Right atrium auricular region (tissue), 2 donors: ENCODE data around the gene PRKCE. TPM values are rescaled to one million over a fixed set of nuclear protein-coding genes. Genes with fewer than 3 reads are reported as not detected.

Source experiments
- DNase-seq: peaks from one replicate; pipeline ENCODE4 v3.0.0-alpha.2; 2019; ENCODE audit warnings: low spot score
- H3K27ac ChIP-seq, 2 donors: fragments of 200-600 bp; sonication (generic); 1 replicate in 1 of 2; 2 replicates in 1 of 2; pipeline ENCODE4 v1.5.1; 2016 to 2019
- H3K27me3 ChIP-seq, 2 donors: fragments of 200-600 bp; sonication (generic); one replicate each; pipeline versions ENCODE4 v1.5.1 to v1.6.0; 2017 to 2019
- H3K36me3 ChIP-seq: fragments of 200-600 bp; sonication (generic); one replicate; pipeline ENCODE4 v1.5.1; 2016
- H3K4me1 ChIP-seq, 2 donors: fragments of 200-600 bp; sonication (generic); one replicate each; pipeline versions ENCODE4 v1.5.1 to v1.6.0; 2017 to 2019
- H3K4me3 ChIP-seq, 2 donors: fragments of 200-600 bp; sonication (generic); 1 replicate in 1 of 2; 2 replicates in 1 of 2; pipeline ENCODE4 v1.5.1; 2017 to 2019; ENCODE audit warnings: mild to moderate bottlenecking in 1 of 2, moderate library complexity in 1 of 2
- H3K9me3 ChIP-seq, 2 donors: fragments of 200-600 bp; sonication (generic); one replicate each; pipeline ENCODE4 v1.5.1; 2019
- total RNA-seq, 2 donors: library from RNA; depleted of rRNA; stranded (reverse); fragments of >200 nt; gene quantifications; one replicate each; pipeline ENCODE4 v1.1.0, GENCODE V29; 2016
- TF ChIP-seq, protein P1 (sequence below), 2 donors: fragments of 200-600 bp; sonication (generic); IDR thresholded peaks; one replicate each; pipeline ENCODE4 v1.5.1; 2019; ENCODE audit warnings: antibody characterized with exemption in 2 of 2

PRKCE gene
- total RNA-seq, 2 donors from 2014 or later = 7.2 to 11.8 TPM

GRCh38 chr2:46006473-46007025 lies 355.1 kb downstream of the PRKCE start:
- no peak overlapping the region for H3K4me3 ChIP-seq
- TF ChIP-seq, protein P1, sequence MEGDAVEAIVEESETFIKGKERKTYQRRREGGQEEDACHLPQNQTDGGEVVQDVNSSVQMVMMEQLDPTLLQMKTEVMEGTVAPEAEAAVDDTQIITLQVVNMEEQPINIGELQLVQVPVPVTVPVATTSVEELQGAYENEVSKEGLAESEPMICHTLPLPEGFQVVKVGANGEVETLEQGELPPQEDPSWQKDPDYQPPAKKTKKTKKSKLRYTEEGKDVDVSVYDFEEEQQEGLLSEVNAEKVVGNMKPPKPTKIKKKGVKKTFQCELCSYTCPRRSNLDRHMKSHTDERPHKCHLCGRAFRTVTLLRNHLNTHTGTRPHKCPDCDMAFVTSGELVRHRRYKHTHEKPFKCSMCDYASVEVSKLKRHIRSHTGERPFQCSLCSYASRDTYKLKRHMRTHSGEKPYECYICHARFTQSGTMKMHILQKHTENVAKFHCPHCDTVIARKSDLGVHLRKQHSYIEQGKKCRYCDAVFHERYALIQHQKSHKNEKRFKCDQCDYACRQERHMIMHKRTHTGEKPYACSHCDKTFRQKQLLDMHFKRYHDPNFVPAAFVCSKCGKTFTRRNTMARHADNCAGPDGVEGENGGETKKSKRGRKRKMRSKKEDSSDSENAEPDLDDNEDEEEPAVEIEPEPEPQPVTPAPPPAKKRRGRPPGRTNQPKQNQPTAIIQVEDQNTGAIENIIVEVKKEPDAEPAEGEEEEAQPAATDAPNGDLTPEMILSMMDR (IDR thresholded peaks at IDR 0.05) = no peak
- H3K36me3 ChIP-seq = peaks cover 6% of the 10 kb centered on the region
- H3K4me1 ChIP-seq = peaks cover 0 to 16% of the 10 kb centered on the region in 2 donors
- H3K9me3 ChIP-seq = no peaks in the 10 kb centered on the region
- no peak overlapping the region for H3K27ac ChIP-seq
- no peaks in the 10 kb centered on the region for H3K27me3 ChIP-seq
- no peak for DNase-seq

DNA sequence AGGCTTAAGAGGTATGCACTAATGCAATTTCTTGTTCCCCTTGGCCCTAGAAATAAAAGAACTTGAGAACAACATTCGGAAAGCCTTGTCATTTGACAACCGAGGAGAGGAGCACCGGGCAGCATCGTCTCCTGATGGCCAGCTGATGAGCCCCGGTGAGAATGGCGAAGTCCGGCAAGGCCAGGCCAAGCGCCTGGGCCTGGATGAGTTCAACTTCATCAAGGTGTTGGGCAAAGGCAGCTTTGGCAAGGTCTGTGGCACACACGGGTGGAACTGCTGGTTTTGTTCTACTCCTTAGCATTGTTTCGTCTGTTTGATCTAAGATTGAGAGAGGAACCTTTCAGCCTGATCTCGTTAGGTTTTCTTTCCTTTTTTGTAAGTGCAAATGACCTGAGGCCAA lies 355.9 kb downstream of the PRKCE start:
- TF ChIP-seq, protein P1 (IDR thresholded peaks at IDR 0.05) = no peak
- peaks cover 6% of the 10 kb centered on the region for H3K36me3 ChIP-seq

DNA sequence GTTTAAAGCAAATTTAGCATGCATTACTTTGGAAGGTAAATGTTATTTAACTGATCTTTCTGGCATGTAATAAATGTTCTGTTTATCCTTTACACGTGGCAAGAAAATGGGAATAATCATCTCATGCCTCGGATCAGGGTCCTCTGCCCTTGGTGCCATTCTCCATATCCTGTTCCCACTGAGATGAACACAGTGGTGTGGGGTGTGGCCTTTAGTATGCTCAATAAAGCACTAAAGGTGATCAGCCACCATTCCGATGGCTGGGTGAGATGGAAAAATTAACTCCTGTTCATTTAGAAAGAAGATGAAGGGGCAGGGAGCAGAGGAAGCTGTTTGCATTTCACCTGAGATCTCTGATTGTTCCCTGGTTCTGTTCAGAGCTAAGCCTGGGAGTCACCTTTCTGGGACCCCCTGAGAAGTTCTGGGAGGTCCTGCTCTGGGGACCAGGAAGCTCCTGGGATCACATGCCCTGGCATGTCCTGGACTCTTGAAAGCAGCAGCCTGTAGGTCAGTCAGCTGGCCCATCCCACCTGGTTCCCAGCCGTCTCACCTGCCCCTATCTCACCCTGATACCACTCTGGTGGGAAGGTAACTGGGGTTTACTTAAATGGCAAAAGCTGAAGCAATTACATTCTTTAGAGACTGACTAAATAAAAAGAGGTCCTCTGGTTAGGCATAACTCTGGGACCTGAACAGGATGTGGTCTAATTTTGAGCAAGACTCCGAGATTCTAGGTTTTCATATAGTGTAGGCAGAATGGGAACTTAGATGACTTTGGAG lies 356.8 kb downstream of the PRKCE start:
- Histone ChIP-seq H3K9me3 (no peaks in the 10 kb centered on the region), H3K36me3 (peaks cover 6% of the 10 kb centered on the region), H3K4me3 (no peak overlapping the region), H3K4me1 (no peaks in the 10 kb centered on the region), H3K27me3 (no peaks in the 10 kb centered on the region), H3K27ac (no peak overlapping the region)
- DNase-seq = no peak
- TF ChIP-seq, protein P1 (IDR thresholded peaks at IDR 0.05) = no peak

More for the DNA sequence above, 355.9 kb downstream of the PRKCE start:
- H3K9me3 ChIP-seq = no peaks in the 10 kb centered on the region
- no peak for DNase-seq
- H3K27ac ChIP-seq = no peak overlapping the region
- no peaks in the 10 kb centered on the region for H3K27me3 ChIP-seq
- H3K4me3 ChIP-seq = no peak overlapping the region
- peaks cover 0 to 8% of the 10 kb centered on the region in 2 donors for H3K4me1 ChIP-seq

- no peaks in the 10 kb centered on the region for H3K9me3 ChIP-seq
- H3K4me1 ChIP-seq = no peaks in the 10 kb centered on the region
- no peaks in the 10 kb centered on the region for H3K27me3 ChIP-seq
- peaks cover 6% of the 10 kb centered on the region for H3K36me3 ChIP-seq
- TF ChIP-seq, protein P1 (IDR thresholded peaks at IDR 0.05) = no peak
- H3K4me3 ChIP-seq = no peak overlapping the region
- no peak for DNase-seq
- H3K27ac ChIP-seq = no peak overlapping the region
These were observed 357.8 kb downstream of the PRKCE start for GRCh38 chr2:46009315-46009714.

- peaks cover 6% of the 10 kb centered on the region for H3K36me3 ChIP-seq
- H3K9me3 ChIP-seq = no peaks in the 10 kb centered on the region
These were observed 358.3 kb downstream of the PRKCE start for GRCh38 chr2:46009772-46010171.

More at GRCh38 chr2:46009772-46010171, 358.3 kb downstream of the PRKCE start:
- no peak for DNase-seq
- TF ChIP-seq, protein P1 (IDR thresholded peaks at IDR 0.05) = no peak
- H3K4me3 ChIP-seq = no peak overlapping the region
- H3K27me3 ChIP-seq = no peaks in the 10 kb centered on the region
- no peaks in the 10 kb centered on the region for H3K4me1 ChIP-seq
- no peak overlapping the region for H3K27ac ChIP-seq
